Measurements from ENCODE around the gene BTBD9. TPM values are rescaled to one million over a fixed set of nuclear protein-coding genes. Genes with fewer than 3 reads are reported as not detected.

BTBD9 gene
- total RNA-seq, 1 experiment from 2014 or later = 4.3 TPM

DNA sequence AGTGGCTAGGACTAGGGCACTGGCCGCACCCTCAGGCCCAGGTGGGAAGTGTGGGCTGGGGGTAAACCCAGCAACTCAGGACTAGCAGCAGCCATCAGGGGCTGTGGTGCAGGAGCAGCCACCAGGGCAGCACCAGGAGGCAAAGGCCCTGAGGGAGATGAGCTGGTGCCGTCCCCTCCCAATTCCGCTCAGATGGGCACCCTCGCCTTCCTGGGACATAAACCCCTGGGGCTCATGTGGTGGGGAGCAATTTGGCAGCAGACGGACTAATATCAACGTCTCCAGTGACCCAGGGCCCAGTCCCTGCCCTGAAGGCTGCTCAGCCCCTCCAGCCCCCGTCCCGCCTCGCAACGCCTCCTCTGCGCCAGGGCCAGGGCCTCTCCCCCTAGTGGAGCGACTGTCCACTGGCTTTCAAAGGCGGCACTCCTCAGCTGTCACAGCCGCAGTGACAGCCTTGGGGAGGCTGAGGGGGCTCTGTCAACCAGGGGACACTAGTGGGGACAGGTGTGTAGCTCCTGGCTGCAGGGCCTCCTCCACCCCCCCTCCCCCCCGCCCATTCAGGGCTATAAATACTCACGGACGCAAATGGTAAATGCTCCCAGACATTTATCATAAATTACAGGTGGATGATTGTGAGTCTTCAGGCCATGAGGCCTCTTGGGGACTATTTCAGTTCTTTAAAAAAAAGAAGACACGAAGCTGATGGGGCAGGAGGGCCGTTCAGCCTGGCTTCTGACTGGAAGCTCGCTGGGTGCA lies 470.3 kb downstream of the BTBD9 start:
- Histone ChIP-seq H3K79me2 (ENCODE audit: low read length) (no peaks in the 10 kb centered on the region), H3K4me1 (ENCODE audit: insufficient read depth, low read length) (peaks cover 7% of the 10 kb centered on the region), H3K36me3 (ENCODE audit: low read depth, low read length) (no peaks in the 10 kb centered on the region), H3K9ac (ENCODE audit: low read length) (no peak overlapping the region), H3F3A (ENCODE audit: low read length, unreplicated experiment) (no peaks in the 10 kb centered on the region), H3K27me3 (ENCODE audit: low read length) (no peaks in the 10 kb centered on the region), H2AFZ (ENCODE audit: low read length) (no peak overlapping the region), H4K20me1 (ENCODE audit: low read length) (no peaks in the 10 kb centered on the region), H3K4me3 (ENCODE audit: low read length) (no peak overlapping the region), H3K4me2 (ENCODE audit: low read length) (no peak overlapping the region), H3K9me2 (replicated peaks; ENCODE audit: low read length) (no peaks in the 10 kb centered on the region), H3K27ac (ENCODE audit: low read length) (no peak overlapping the region), H3K9me3 (ENCODE audit: low read length) (no peaks in the 10 kb centered on the region)
- intact Hi-C loops (cut with micrococcal nuclease) = no loop called here
- POLR2A ChIA-PET (ENCODE audit: unreplicated experiment) = no interaction called here
- ATAC-seq = no peak
- DNase-seq = no peak
- CTCF ChIA-PET = no interaction called here
- no TSS peak for BruUV-seq (replicated peaks)
- TF ChIP-seq EZH2phosphoT487 (IDR thresholded peaks at IDR 0.05; ENCODE audit: borderline replicate concordance, low read length) (no peak), EZH2 (IDR thresholded peaks at IDR 0.05; ENCODE audit: low read length, unreplicated experiment) (no peak)
- TF ChIP-seq, protein P1, sequence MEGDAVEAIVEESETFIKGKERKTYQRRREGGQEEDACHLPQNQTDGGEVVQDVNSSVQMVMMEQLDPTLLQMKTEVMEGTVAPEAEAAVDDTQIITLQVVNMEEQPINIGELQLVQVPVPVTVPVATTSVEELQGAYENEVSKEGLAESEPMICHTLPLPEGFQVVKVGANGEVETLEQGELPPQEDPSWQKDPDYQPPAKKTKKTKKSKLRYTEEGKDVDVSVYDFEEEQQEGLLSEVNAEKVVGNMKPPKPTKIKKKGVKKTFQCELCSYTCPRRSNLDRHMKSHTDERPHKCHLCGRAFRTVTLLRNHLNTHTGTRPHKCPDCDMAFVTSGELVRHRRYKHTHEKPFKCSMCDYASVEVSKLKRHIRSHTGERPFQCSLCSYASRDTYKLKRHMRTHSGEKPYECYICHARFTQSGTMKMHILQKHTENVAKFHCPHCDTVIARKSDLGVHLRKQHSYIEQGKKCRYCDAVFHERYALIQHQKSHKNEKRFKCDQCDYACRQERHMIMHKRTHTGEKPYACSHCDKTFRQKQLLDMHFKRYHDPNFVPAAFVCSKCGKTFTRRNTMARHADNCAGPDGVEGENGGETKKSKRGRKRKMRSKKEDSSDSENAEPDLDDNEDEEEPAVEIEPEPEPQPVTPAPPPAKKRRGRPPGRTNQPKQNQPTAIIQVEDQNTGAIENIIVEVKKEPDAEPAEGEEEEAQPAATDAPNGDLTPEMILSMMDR (conservative IDR thresholded peaks at IDR 0.05; ENCODE audit: low read depth, low read length) = no peak

- Histone ChIP-seq H3K4me2 (ENCODE audit: low read length) (no peak overlapping the region), H2AFZ (ENCODE audit: low read length) (no peak overlapping the region), H3F3A (ENCODE audit: low read length, unreplicated experiment) (no peaks in the 10 kb centered on the region), H3K9me3 (ENCODE audit: low read length) (no peaks in the 10 kb centered on the region), H3K27me3 (ENCODE audit: low read length) (no peaks in the 10 kb centered on the region), H3K9ac (ENCODE audit: low read length) (no peak overlapping the region), H3K4me3 (ENCODE audit: low read length) (no peak overlapping the region), H3K36me3 (ENCODE audit: low read depth, low read length) (no peaks in the 10 kb centered on the region), H3K27ac (ENCODE audit: low read length) (no peak overlapping the region), H3K4me1 (ENCODE audit: insufficient read depth, low read length) (peaks cover under 1% of the 10 kb centered on the region; the same call in 1 of the 2 replicates), H4K20me1 (ENCODE audit: low read length) (no peaks in the 10 kb centered on the region), H3K9me2 (replicated peaks; ENCODE audit: low read length) (no peaks in the 10 kb centered on the region), H3K79me2 (ENCODE audit: low read length) (no peaks in the 10 kb centered on the region)
- POLR2A ChIA-PET (ENCODE audit: unreplicated experiment) = no interaction called here
- no TSS peak for BruUV-seq (replicated peaks)
- no peak for DNase-seq
- CTCF ChIA-PET = no interaction called here
- intact Hi-C loops (cut with micrococcal nuclease) = no loop called here
- ATAC-seq = no peak
- no peak for TF ChIP-seq EZH2phosphoT487 (IDR thresholded peaks at IDR 0.05; ENCODE audit: borderline replicate concordance, low read length)
- TF ChIP-seq, protein P1 (conservative IDR thresholded peaks at IDR 0.05; ENCODE audit: low read depth, low read length) = no peak
- TF ChIP-seq EZH2 (IDR thresholded peaks at IDR 0.05; ENCODE audit: low read length, unreplicated experiment) = no peak
Measured at GRCh38 chr6:38168699-38169098, 471.0 kb downstream of the BTBD9 start.

- TF ChIP-seq, protein P1 (conservative IDR thresholded peaks at IDR 0.05; ENCODE audit: low read depth, low read length) = no peak
- TF ChIP-seq EZH2 (IDR thresholded peaks at IDR 0.05; ENCODE audit: low read length, unreplicated experiment) = no peak
- TF ChIP-seq EZH2phosphoT487 (IDR thresholded peaks at IDR 0.05; ENCODE audit: borderline replicate concordance, low read length) = no peak
- ChIA-PET CTCF (no interaction called here), POLR2A (ENCODE audit: unreplicated experiment) (no interaction called here)
- Histone ChIP-seq H3K27me3 (ENCODE audit: low read length) (no peaks in the 10 kb centered on the region), H3K9me2 (replicated peaks; ENCODE audit: low read length) (no peaks in the 10 kb centered on the region), H3F3A (ENCODE audit: low read length, unreplicated experiment) (no peaks in the 10 kb centered on the region), H3K4me3 (ENCODE audit: low read length) (no peak overlapping the region), H3K4me1 (ENCODE audit: insufficient read depth, low read length) (no peaks in the 10 kb centered on the region), H3K9me3 (ENCODE audit: low read length) (no peaks in the 10 kb centered on the region), H3K79me2 (ENCODE audit: low read length) (no peaks in the 10 kb centered on the region), H3K9ac (ENCODE audit: low read length) (no peak overlapping the region), H3K36me3 (ENCODE audit: low read depth, low read length) (no peaks in the 10 kb centered on the region), H3K27ac (ENCODE audit: low read length) (no peak overlapping the region), H3K4me2 (ENCODE audit: low read length) (no peak overlapping the region), H2AFZ (ENCODE audit: low read length) (no peak overlapping the region), H4K20me1 (ENCODE audit: low read length) (no peaks in the 10 kb centered on the region)
- ATAC-seq (no peak), DNase-seq (no peak)
- BruUV-seq (replicated peaks) = no TSS peak
- intact Hi-C loops (cut with micrococcal nuclease) = no loop called here
Measured at GRCh38 chr6:38168126-38168525, 471.6 kb downstream of the BTBD9 start.

Measured in PC-3 (cell line).